HG02798 (cell line): Measurements from ENCODE around the gene ACAP2.
A peak's percentile ranks its signal among the peaks of the same experiment; 100 is the strongest.
"Not testable (repeated sequence)": the region's sequence is repeated elsewhere in the genome, so short reads cannot be mapped to it uniquely, and the experiment has no call there.

ENCODE experiments used
- ATAC-seq: cut with Tn5 transposase; IDR thresholded peaks from one replicate; pipeline ENCODE4 v1.9.1; 2021; ENCODE audit warnings: mild to moderate bottlenecking; ENCODE audit not compliant: unreplicated experiment, poor library complexity

ACAP2 gene

GRCh38 chr3:195442573-195443390 lies at the start of gene ACAP2:
Gene ACAP2 (minus strand): TSS chr3:195443020. CDS start chr3:195442847, 173 bp downstream.
- peak; percentile 94 for ATAC-seq

- ATAC-seq, result no peak
Observed at GRCh38 chr3:195475614-195476013, 32.8 kb upstream of the ACAP2 start.

GRCh38 chr3:195475116-195475515 lies 32.3 kb upstream of the ACAP2 start:
- not testable (repeated sequence) for ATAC-seq

GRCh38 chr3:195468841-195469240 lies 26.0 kb upstream of the ACAP2 start:
- ATAC-seq, result no peak

- no peak for ATAC-seq
Observed at GRCh38 chr3:195468391-195468776, 25.6 kb upstream of the ACAP2 start.

- no peak for ATAC-seq
Observed at GRCh38 chr3:195467641-195468390, 25.0 kb upstream of the ACAP2 start.

GRCh38 chr3:195466251-195466650 lies 23.4 kb upstream of the ACAP2 start:
- no peak for ATAC-seq

- ATAC-seq, result not testable (repeated sequence)
Observed at GRCh38 chr3:195462922-195463321, 20.1 kb upstream of the ACAP2 start.

- ATAC-seq, result no peak
Observed at GRCh38 chr3:195462308-195462610, 19.4 kb upstream of the ACAP2 start.

GRCh38 chr3:195461594-195462307 lies 18.9 kb upstream of the ACAP2 start:
- ATAC-seq, result no peak

- no peak for ATAC-seq
Observed at GRCh38 chr3:195460091-195460713, 17.4 kb upstream of the ACAP2 start.

GRCh38 chr3:195458316-195458717 lies 15.5 kb upstream of the ACAP2 start:
- peak; percentile 66 for ATAC-seq

GRCh38 chr3:195455789-195456188 lies 13.0 kb upstream of the ACAP2 start:
- no peak for ATAC-seq

GRCh38 chr3:195453236-195453635 lies 10.4 kb upstream of the ACAP2 start:
- no peak for ATAC-seq

- no peak for ATAC-seq
Observed at GRCh38 chr3:195451373-195452015, 8.7 kb upstream of the ACAP2 start.

- no peak for ATAC-seq
Observed at GRCh38 chr3:195450731-195451229, 8.0 kb upstream of the ACAP2 start.

- ATAC-seq, result no peak
Observed at GRCh38 chr3:195448205-195448875, 5.5 kb upstream of the ACAP2 start.

- no peak for ATAC-seq
Observed at GRCh38 chr3:195447201-195447600, 4.4 kb upstream of the ACAP2 start.

- no peak for ATAC-seq
Observed at GRCh38 chr3:195446359-195446758, 3.5 kb upstream of the ACAP2 start.
